Gastrocnemius medialis (tissue), 4 donors: ENCODE results near the gene ATF7.

ENCODE experiments used
- POLR2A ChIP-seq, 2 donors: fragments of 450-650 bp; IDR thresholded peaks; one replicate each; pipeline ENCODE4 v1.6.1; 2017; ENCODE audit warnings: antibody characterized with exemption in 2 of 2, mild to moderate bottlenecking in 2 of 2, moderate library complexity in 2 of 2
- TF ChIP-seq, protein P1 (sequence below), 5 experiments: fragments of 450-650 bp in 3 of 5; fragments of 200-600 bp in 2 of 5; sonication (generic) in 2 of 5; IDR thresholded peaks in 4 of 5; conservative IDR thresholded peaks in 1 of 5; 1 replicate in 4 of 5; 2 replicates in 1 of 5; pipeline ENCODE4 v1.5.1; 2016 to 2019; ENCODE audit warnings: antibody characterized with exemption in 5 of 5, mild to moderate bottlenecking in 3 of 5, moderate library complexity in 3 of 5

DNA sequence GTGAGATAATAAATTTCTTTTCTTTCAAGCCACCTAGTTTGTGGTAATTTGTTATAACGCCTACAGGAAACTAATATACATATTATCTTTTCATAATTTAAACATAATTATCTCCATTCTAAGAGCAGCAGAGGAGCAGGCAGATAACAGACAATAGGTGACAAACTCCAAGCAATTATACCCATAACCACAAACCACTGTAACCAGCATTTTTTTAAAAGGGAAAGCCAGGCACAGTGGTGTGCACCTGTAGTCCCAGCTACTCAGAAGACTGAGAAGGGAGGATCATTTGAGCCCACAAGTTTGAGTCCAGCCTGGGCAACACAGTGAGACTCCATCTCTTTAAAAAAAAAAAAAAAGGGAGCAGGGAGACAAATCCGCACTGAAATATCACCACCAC is 54.9 kb downstream of the ATF7 start:
- TF ChIP-seq, protein P1, sequence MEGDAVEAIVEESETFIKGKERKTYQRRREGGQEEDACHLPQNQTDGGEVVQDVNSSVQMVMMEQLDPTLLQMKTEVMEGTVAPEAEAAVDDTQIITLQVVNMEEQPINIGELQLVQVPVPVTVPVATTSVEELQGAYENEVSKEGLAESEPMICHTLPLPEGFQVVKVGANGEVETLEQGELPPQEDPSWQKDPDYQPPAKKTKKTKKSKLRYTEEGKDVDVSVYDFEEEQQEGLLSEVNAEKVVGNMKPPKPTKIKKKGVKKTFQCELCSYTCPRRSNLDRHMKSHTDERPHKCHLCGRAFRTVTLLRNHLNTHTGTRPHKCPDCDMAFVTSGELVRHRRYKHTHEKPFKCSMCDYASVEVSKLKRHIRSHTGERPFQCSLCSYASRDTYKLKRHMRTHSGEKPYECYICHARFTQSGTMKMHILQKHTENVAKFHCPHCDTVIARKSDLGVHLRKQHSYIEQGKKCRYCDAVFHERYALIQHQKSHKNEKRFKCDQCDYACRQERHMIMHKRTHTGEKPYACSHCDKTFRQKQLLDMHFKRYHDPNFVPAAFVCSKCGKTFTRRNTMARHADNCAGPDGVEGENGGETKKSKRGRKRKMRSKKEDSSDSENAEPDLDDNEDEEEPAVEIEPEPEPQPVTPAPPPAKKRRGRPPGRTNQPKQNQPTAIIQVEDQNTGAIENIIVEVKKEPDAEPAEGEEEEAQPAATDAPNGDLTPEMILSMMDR (IDR thresholded peaks at IDR 0.05 in 4 of 5, conservative IDR thresholded peaks at IDR 0.05 in 1 of 5), result no peak
- no peak for TF ChIP-seq POLR2A (IDR thresholded peaks at IDR 0.05)
